HG02973 (cell line): ENCODE results near the gene NUP214.
"Not testable (repeated sequence)": the region's sequence is repeated elsewhere in the genome, so short reads cannot be mapped to it uniquely, and the experiment has no call there.

Source experiments
- ATAC-seq: cut with Tn5 transposase; IDR thresholded peaks from one replicate; pipeline ENCODE4 v1.9.1; 2021; ENCODE audit warnings: moderate library complexity; ENCODE audit not compliant: unreplicated experiment

NUP214 gene

GRCh38 chr9:131158673-131159072, 33.3 kb downstream of the NUP214 start:
- ATAC-seq, result not testable (repeated sequence)

- no peak for ATAC-seq
Measured at GRCh38 chr9:131160416-131161112, 35.2 kb downstream of the NUP214 start.

DNA sequence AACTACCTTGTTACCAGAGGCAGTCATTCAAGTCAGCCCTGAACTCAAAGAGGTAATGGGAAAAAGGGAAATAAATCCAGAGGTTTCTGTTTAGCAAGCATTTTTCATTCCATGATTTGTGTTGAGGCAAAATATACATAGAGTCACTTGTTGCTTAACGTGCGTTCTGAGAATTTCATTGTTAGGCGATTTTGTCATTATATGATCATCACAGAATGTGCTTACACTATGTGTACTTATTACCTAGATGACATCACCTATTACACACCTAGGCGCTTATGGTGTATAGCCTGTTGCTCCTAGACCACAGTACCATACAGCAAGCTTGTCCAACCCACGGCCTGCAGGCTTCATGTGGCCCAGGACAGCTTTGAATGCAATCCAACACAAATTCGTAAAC, 36.2 kb downstream of the NUP214 start:
- no peak for ATAC-seq

DNA sequence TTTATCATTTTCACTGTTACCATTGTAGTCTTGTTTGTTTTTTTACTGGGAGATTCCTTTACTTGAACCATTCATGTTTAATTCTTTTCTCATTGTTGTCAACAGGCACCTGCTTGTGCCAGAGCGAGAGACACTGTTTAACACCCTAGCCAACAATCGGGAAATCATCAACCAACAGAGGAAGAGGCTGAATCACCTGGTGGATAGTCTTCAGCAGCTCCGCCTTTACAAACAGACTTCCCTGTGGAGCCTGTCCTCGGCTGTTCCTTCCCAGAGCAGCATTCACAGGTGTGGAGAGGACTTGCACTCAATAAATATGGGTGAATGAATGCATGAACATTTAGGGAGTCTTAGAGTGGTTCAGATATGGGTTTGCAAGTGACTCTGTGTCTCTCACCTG, 37.5 kb downstream of the NUP214 start:
- no peak for ATAC-seq

DNA sequence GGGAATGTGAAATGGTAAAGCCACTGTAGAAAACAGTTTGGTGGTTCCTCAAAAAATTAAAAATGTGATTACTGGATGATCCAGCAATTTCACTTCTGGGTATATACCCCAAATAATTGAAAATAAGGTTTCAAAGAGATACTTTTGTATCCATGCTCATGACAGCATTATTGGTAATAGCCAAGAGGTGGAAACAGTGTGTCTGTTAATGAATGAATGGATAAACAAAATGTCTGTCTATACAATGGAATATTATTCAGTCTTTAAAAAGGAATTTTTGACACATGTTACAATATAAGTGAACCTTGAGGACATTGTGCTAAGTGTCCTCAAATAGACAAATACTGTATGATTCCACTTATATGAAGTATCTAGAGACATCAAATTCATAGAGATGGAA, 40.1 kb downstream of the NUP214 start:
- ATAC-seq, result no peak

DNA sequence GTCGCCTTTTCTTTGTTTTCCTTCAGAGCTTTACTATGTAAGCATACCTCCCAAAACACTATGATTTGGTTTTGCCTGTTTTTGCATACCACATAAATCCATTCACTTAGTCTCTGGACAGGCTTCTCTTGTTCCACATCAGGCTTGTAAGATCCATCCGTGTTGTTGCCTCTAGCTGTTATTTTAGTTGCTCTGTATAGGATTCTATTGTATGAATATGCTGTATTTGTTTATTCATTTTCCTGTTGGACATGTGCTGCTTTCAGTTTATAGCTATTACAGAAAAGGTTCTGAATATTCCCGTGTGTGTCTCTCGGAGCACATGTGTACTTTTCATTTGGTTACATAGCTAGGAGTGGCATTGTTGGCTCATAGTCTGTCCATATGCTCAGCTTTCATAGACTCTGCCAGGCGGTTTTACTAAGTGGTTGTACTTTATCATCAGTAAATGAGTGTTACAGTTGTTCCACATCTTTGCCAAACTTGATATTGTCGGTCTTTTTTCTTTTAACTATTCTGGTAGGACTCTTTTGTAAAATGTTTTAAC, 41.8 kb downstream of the NUP214 start:
- ATAC-seq, result no peak

GRCh38 chr9:131167936-131168335, 42.5 kb downstream of the NUP214 start:
- ATAC-seq, result no peak

- no peak for ATAC-seq
Measured at GRCh38 chr9:131169563-131170240, 44.3 kb downstream of the NUP214 start.

DNA sequence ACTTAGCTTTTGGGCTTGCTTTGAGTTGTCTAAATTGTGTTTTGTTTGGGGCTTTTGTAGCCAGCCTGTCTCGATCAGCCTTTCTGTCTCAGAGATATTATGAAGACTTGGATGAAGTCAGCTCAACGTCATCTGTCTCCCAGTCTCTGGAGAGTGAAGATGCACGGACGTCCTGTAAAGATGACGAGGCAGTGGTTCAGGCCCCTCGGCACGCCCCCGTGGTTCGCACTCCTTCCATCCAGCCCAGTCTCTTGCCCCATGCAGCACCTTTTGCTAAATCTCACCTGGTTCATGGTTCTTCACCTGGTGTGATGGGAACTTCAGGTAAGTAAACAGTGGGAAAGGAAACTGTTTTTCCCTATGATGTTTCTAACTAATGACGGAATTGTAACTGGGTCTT, 48.6 kb downstream of the NUP214 start:
- ATAC-seq, result no peak

DNA sequence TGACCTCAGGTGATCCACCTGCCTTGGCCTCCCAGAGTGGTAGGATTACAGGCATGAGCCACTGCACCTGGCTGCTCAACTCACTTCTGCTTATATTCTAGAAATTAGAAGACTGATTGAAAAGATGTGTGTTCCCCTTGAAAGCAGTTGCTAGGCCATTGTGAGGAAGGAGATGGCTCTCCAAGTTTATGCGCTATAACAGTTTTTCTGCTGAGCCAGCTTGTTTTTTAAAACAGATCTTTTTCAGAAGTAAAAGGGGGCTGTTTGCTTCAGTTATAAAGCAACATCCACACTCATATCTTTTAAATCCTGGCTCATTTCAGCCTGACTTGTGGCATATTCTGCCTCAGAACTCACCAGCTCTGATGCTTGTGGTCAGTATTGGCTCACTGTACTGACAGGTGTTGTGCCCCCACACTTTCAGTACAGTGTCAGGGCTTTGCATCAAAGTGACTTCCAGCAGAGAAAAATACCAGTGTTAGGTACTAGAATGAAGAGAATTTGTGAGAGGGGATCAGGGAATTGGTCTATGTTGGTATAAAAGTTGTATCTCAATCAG, 49.4 kb downstream of the NUP214 start:
- ATAC-seq, result peak; percentile 44

GRCh38 chr9:131177898-131178297, 52.5 kb downstream of the NUP214 start:
- no peak for ATAC-seq

GRCh38 chr9:131178382-131178781, 53.0 kb downstream of the NUP214 start:
- ATAC-seq, result peak; percentile 56

- no peak for ATAC-seq
Measured at GRCh38 chr9:131178926-131179325, 53.5 kb downstream of the NUP214 start.

- ATAC-seq, result no peak
Measured at GRCh38 chr9:131179561-131180219, 54.3 kb downstream of the NUP214 start.

DNA sequence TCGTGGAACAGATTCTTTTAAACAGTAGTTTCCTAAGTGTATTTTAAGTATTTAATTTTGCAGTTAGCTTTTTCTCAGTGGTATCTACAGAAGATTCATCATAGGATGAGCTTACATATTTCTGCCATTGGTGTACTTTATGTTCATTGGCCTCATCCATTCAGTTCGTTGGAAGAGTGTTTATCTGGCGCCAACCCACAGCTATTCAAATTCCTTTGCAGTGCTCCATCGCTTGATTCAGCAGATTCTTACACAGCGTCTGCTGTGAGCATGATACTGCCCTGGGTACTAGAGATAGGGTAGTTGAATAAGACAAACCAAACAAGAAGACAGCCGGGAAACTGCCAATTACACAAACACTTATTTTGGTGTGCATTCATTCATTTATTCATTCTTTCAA, 55.1 kb downstream of the NUP214 start:
- no peak for ATAC-seq

DNA sequence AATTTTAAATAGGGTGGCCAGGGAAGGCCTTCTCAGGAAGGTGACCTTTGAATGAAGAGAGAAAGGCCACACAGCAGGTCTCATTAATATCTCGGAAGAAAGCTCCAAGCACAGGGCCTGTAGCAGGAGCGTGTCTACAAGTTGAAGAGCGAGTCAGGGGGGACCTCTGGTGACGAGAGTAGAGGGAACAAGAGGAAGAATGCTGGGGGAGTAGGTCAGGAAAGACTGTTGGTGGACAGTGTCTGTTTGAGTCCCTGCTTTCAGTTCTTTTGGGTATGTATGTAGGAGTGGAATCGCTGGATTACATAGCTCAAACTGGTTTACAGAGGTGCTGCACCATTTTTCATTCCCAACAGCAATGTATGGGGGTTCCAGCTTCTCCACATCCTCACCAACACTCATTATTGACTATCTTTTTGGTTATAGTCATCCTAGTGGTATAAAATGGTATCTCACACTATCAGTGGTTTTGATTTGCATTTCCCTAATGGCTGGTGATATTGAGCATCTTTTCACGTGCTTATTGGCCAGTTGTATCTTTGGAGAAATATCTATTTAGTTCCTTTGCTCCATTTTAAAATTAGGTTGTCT, 55.8 kb downstream of the NUP214 start:
- ATAC-seq, result no peak

- no peak for ATAC-seq
Measured at GRCh38 chr9:131185924-131186323, 60.5 kb downstream of the NUP214 start.

- no peak for ATAC-seq
Measured at GRCh38 chr9:131186622-131187021, 61.2 kb downstream of the NUP214 start.

- no peak for ATAC-seq
Measured at GRCh38 chr9:131187957-131188356, 62.6 kb downstream of the NUP214 start.

GRCh38 chr9:131188976-131189375, 63.6 kb downstream of the NUP214 start:
- ATAC-seq, result no peak

DNA sequence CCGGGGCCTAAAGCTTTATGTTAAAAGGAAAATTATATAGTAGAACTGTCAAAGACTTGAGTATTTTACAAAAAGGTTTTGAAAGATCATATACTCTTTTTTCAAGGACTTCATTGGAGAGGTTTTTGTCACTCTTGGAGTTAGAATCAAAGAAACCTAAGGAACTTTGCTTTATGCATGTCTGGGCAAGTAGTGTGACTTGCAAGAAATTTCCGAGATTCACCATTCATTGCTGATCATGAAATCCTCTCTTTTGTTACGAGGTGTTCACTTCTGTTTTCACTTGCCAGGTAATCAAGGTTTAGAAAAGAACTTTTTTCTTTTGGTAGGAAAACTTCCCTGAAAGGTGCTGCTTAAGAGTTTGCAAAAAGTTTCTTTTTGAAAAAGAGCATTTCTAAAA, 64.8 kb downstream of the NUP214 start:
- ATAC-seq, result no peak
